GM12874 (cell line): ENCODE results near the gene PMAIP1.

Experiments used
- TF ChIP-seq, protein P1 (sequence below): IDR thresholded peaks from 2 replicates; pipeline ENCODE4 v1.5.1; 2011; ENCODE audit warnings: low read depth, mild to moderate bottlenecking, control low read depth, low read length, moderate library complexity; ENCODE audit not compliant: insufficient read depth

Gene PMAIP1

DNA sequence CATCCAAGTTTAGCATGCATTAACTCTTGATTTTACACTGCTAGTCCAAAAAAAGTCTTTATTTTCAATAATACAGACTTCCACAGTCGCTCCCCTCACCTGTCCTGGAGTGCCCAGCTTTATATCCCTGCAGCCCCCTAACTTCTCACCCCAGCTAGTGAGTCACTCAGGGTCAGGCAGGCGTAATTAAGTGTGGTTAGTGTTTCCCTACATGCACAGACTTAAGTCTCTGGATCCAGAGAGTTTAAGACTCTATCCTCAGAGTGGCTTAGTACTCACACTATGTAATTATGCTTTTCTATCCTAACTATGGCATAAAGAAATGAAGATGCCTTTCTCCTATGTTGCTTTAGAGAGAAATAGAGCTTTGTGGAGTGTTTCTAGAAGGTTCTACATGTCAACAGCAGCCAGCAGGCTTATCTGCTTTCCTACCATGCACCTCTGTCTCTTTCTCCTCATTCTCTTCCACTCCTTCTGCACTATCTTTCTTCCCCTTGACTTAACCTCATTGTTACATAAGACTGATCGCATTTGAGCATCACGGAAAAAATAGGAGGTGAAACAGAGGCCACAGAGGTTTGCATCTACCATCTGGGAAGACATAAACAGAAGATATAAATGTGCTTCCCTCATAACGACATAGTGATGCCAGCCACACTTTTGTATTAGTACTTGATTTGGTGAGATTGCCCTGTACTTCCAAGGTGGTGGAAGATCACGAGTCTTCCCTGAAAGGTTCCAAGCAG, 34.4 kb upstream of the PMAIP1 start:
- TF ChIP-seq, protein P1, sequence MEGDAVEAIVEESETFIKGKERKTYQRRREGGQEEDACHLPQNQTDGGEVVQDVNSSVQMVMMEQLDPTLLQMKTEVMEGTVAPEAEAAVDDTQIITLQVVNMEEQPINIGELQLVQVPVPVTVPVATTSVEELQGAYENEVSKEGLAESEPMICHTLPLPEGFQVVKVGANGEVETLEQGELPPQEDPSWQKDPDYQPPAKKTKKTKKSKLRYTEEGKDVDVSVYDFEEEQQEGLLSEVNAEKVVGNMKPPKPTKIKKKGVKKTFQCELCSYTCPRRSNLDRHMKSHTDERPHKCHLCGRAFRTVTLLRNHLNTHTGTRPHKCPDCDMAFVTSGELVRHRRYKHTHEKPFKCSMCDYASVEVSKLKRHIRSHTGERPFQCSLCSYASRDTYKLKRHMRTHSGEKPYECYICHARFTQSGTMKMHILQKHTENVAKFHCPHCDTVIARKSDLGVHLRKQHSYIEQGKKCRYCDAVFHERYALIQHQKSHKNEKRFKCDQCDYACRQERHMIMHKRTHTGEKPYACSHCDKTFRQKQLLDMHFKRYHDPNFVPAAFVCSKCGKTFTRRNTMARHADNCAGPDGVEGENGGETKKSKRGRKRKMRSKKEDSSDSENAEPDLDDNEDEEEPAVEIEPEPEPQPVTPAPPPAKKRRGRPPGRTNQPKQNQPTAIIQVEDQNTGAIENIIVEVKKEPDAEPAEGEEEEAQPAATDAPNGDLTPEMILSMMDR: no peak

DNA sequence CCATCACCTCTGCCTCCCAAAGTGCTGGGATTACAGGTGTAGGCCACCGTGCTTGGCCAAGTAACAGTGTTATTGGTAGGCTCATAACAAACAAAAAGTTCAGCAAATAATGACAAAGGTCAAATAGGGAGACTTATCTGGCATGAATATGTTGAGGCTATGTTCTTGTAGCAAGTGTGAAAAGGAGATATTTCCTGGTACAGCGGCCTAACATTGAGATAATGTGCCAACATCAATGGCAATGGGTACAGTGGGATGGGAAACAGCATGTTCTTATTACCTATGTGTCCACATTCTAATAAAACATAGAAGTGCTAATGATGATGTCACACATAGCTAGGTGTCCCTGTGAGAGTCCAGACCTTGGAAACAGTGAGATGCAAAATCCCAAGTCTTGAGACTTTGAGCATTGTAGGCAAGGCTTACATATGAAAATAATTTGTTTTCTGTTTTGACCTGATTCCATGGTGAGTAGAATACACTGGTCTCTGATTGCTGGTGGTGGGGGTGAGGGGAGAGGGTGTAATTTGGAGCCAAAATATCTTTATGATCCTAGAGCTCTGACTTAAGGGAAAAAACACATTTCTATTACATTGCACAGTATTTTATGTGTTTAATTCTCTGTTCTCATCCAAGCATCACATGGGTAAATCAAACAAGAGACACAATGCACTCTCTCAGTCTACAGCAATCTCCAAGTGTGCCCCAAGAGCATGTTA, 33.1 kb upstream of the PMAIP1 start:
- TF ChIP-seq, protein P1: no peak

DNA sequence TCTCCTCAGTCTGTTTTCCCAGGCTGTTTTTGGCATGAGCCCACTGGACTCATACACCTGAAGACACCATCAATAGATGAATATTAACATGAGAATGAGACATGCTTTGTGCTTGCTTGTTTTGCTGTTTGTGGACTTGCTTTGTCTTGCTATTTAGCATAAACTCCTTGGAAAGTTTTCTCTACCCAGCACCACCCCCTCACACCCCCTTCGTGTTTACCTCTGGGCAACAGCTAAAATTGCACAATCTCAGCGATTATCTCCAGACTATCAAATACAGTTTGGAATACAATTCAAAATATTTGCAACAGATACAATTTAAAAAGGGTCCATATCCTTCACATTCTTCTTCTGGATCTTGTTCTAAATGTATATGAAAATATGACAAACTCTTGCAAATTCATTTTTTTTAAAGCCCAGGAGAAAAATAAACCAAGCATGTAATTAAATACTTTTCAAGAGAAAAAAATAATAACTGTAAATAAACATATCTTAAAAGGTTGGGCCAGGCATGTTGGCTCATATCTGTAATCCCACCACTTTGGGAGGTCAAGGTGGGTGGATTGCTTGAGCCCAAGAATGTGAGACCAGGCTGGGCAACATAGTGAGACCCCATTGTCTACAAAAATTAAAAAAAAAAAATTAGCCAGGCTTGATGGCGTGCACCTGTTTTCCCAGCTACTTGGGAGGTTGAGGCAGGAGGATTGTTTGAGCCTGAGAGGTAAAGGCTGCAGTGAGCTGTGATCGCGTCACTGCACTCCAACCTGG, 32.3 kb upstream of the PMAIP1 start:
- TF ChIP-seq, protein P1: no peak

DNA sequence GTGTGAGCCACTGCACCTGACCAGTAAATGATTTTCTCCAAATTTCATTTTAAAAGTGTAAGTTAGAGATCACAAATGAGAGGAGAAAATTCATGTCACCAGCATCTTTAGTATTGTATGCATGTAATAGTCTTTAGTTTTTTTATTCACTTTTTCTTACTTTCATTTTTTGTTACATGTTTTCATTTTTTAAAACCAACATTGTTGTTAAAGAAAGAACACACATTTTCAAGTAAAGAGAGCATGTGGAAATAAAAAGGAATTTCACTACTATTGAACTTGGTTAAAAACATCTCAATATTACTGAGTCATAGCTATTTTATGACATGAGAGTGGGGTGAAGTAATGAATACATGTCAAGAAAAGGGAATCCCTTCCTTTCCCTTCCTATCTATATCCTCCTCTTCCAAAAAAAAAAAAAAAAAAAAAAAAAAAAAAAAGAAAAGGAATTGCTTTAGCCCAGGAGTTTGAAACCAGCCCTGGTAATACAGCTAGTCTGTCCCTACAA, 29.1 kb upstream of the PMAIP1 start:
- TF ChIP-seq, protein P1: no peak

DNA sequence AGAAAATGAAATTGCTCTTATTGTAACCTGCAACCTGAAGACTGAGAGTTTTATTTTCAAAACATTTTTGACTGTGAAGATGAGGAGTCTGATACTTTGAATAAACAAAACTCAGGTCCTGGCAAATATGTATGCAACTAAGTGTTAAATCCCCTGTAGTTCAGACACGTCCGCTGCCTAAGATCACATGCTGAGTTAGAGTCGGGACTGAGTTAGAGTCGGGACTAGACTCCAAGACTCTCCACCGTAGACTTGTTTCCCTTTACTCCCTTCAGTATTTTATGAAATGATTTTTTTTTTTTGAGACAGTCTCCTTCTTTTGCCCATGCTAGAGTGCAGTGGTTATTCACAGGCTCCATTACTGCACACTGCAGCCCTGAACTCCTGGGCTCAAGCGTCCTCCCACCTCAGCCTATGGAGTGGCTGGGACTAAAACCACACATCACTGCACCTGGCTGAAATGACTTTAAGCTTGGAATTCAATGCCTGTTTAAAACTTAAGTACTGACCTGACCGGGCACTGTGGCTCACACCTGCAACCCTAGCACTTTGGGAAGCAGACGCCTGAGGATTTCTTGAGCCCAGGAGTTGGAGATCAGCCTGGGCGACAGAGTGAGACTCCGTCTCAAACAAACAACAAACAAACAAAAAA, 28.0 kb upstream of the PMAIP1 start:
- TF ChIP-seq, protein P1: no peak

DNA sequence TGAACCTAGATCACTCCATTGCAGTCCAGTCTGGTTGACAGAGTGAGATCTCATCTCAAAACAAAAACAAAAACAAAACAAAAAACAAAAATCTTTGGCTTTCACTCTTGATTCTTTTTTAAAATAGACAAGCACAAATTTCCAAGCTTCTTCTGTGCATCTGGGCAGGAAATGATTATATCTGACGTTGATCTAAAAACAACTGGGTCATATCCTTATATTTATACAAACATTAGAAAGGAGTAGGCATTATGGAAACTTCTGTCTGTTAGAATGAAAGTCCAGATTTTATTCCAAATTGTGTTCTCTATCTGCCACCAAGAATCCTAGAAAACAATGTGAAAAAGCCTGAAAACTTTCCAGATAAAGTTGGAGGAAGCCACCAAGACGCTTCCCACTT, 26.2 kb upstream of the PMAIP1 start:
- TF ChIP-seq, protein P1: no peak
